Activated naive CD4-positive, alpha-beta T cell treated with anti-CD3 and anti-CD28 coated beads for 36 hours (primary cell): Measurements from ENCODE around the gene BNIP5. TPM values are rescaled to one million over a fixed set of nuclear protein-coding genes. Genes with fewer than 3 reads are reported as not detected.

Experiments used
- CTCF ChIA-PET: fragments of 350-600 bp; sonication (Branson Sonifier 250); formaldehyde crosslinking; loops from one replicate; lab custom pipeline; 2021; ENCODE audit warnings: antibody characterized with exemption; lab: Charles Lee
- DNase-seq: peaks from one replicate; pipeline ENCODE4 v3.0.0-alpha.2; 2020
- H3K27ac Mint-ChIP-seq: one replicate; pipeline ENCODE4 v1.8.0; 2021; ENCODE audit warnings: mild to moderate bottlenecking, mixed read lengths
- H3K27me3 Mint-ChIP-seq: one replicate; pipeline ENCODE4 v1.8.0; 2021; ENCODE audit warnings: low read depth, mixed read lengths
- H3K36me3 Mint-ChIP-seq: one replicate; pipeline ENCODE4 v1.8.0; 2021; ENCODE audit warnings: low read depth, mixed read lengths
- H3K4me1 Mint-ChIP-seq: one replicate; pipeline ENCODE4 v1.8.0; 2021; ENCODE audit warnings: low read depth, mixed read lengths
- H3K4me3 Mint-ChIP-seq: one replicate; pipeline ENCODE4 v1.8.0; 2021; ENCODE audit warnings: mild to moderate bottlenecking, moderate library complexity, mixed read lengths
- H3K9me3 Mint-ChIP-seq: one replicate; pipeline ENCODE4 v1.8.0; 2021; ENCODE audit warnings: mixed read lengths
- intact Hi-C: fragments of 100-400 bp; cut with micrococcal nuclease; formaldehyde crosslinking; loops from one replicate; pipeline ENCODE4 v1.15.1; 2023
- total RNA-seq, 2 experiments: library from RNA; stranded (reverse); gene quantifications; one replicate each; pipeline ENCODE4 v1.2.3, GENCODE V29; 2021

Gene BNIP5
- total RNA-seq, 2 experiments from 2014 or later, result not detected

DNA sequence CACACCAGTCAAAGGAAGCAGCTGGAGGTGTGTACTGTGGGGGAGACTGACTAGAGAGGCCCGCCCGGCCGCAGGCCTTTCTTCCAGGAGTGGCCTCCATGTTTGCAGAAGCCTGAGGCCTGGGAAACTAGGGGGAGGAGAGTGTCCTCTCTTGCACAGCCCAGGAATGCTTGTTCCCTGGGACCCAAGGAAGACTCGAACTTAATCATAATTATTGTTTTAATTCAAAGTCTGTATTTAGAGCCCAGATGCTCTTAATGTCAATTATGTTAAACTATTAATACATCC is 23.1 kb downstream of the BNIP5 start:
- no peak overlapping the region for H3K27ac Mint-ChIP-seq
- intact Hi-C loops, result no loop called here
- no peaks in the 10 kb centered on the region for H3K27me3 Mint-ChIP-seq

GRCh38 chr6:36312854-36313648 is 23.6 kb downstream of the BNIP5 start:
- CTCF ChIA-PET, result interaction anchor here (1.1 to 1.8 kb wide), 2 partner anchors 11 kb away, joined by 3 to 8 read pairs; no protein-coding TSS in a partner anchor
- Mint-ChIP-seq H3K9me3 (no peaks in the 10 kb centered on the region), H3K4me1 (no peaks in the 10 kb centered on the region), H3K36me3 (no peaks in the 10 kb centered on the region), H3K4me3 (no peak overlapping the region), H3K27ac (no peak overlapping the region), H3K27me3 (no peaks in the 10 kb centered on the region)
- no peak for DNase-seq
- intact Hi-C loops, result no loop called here

More for the DNA sequence above, 23.1 kb downstream of the BNIP5 start:
- CTCF ChIA-PET, result interaction anchor here (1.1 kb wide), 1 partner anchor 11 kb away, joined by 3 read pairs; no protein-coding TSS in a partner anchor
- Mint-ChIP-seq H3K4me3 (no peak overlapping the region), H3K4me1 (no peaks in the 10 kb centered on the region), H3K36me3 (no peaks in the 10 kb centered on the region), H3K9me3 (no peaks in the 10 kb centered on the region)
- DNase-seq, result no peak

- no peak for DNase-seq
- CTCF ChIA-PET, result no interaction called here
- Mint-ChIP-seq H3K9me3 (no peaks in the 10 kb centered on the region), H3K36me3 (no peaks in the 10 kb centered on the region), H3K4me1 (no peaks in the 10 kb centered on the region), H3K27ac (no peak overlapping the region), H3K4me3 (no peak overlapping the region), H3K27me3 (no peaks in the 10 kb centered on the region)
- intact Hi-C loops, result no loop called here
Observed at GRCh38 chr6:36309900-36310299, 26.8 kb downstream of the BNIP5 start.

DNA sequence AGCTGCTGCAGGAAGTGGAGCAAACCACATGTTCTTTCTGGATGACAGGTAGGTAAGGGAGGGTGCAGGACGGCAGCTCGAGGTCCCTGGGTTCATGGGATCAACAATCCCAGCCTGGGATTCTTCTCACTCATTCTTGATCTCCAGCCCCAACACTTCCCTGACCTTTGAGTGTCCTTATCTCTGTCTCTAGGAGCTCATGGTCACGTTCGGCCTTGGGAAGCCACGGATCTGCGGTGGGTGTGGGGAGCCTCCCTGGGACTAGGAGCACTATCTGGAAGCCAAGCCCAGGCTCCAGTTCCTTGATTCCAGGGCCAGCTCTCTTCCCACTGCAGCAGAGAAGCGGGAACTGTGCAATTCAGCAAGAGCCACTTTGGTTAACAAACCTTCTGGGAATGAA is 27.5 kb downstream of the BNIP5 start:
- Mint-ChIP-seq H3K9me3 (no peaks in the 10 kb centered on the region), H3K4me1 (no peaks in the 10 kb centered on the region), H3K27me3 (no peaks in the 10 kb centered on the region), H3K36me3 (no peaks in the 10 kb centered on the region), H3K4me3 (no peak overlapping the region), H3K27ac (no peak overlapping the region)
- CTCF ChIA-PET, result no interaction called here
- intact Hi-C loops, result no loop called here
- no peak for DNase-seq

GRCh38 chr6:36308514-36308913 is 28.2 kb downstream of the BNIP5 start:
- DNase-seq, result no peak
- Mint-ChIP-seq H3K27me3 (no peaks in the 10 kb centered on the region), H3K9me3 (no peaks in the 10 kb centered on the region), H3K27ac (no peak overlapping the region), H3K36me3 (no peaks in the 10 kb centered on the region), H3K4me3 (no peak overlapping the region), H3K4me1 (no peaks in the 10 kb centered on the region)
- intact Hi-C loops, result no loop called here
- CTCF ChIA-PET, result no interaction called here

DNA sequence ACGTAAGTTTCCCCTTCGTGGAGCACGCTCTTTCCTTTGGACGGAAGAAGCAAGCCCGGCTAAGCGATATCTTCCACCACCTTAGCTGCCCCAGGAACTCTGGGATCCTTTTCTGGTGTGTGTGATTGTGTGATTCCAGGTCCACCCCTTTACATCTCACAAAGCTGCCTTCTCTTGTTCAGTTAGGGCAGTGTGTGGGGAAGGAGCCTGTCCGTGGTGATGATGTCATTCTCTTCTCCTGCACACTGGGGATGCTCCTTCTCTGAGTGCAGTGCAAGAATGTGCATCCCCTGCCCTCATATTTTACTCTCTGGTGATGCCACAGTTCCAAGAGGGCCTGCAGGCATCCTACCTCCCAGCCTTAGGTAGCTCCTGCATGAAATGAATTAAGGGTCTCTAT is 30.3 kb downstream of the BNIP5 start:
- Mint-ChIP-seq H3K4me1 (peaks cover 2% of the 10 kb centered on the region), H3K27ac (no peak overlapping the region), H3K4me3 (no peak overlapping the region), H3K9me3 (no peaks in the 10 kb centered on the region), H3K27me3 (no peaks in the 10 kb centered on the region), H3K36me3 (no peaks in the 10 kb centered on the region)
- DNase-seq, result no peak
- intact Hi-C loops, result no loop called here
- CTCF ChIA-PET, result interaction anchor here (0.5 to 1.4 kb wide), 2 partner anchors 16 to 79 kb away, joined by 3 to 5 read pairs; no protein-coding TSS in a partner anchor

GRCh38 chr6:36305885-36306284 is 30.8 kb downstream of the BNIP5 start:
- no peak overlapping the region for H3K27ac Mint-ChIP-seq
- no peak overlapping the region for H3K4me3 Mint-ChIP-seq
- no peak for DNase-seq
- CTCF ChIA-PET, result interaction anchor here (0.6 to 1.4 kb wide), 4 partner anchors 16 to 1217 kb away, joined by 3 to 4 read pairs (median 3); no protein-coding TSS in a partner anchor
- peaks cover 2% of the 10 kb centered on the region for H3K4me1 Mint-ChIP-seq
- intact Hi-C loops, result no loop called here
- no peaks in the 10 kb centered on the region for H3K9me3 Mint-ChIP-seq
- H3K36me3 Mint-ChIP-seq, result no peaks in the 10 kb centered on the region
- H3K27me3 Mint-ChIP-seq, result no peaks in the 10 kb centered on the region

DNA sequence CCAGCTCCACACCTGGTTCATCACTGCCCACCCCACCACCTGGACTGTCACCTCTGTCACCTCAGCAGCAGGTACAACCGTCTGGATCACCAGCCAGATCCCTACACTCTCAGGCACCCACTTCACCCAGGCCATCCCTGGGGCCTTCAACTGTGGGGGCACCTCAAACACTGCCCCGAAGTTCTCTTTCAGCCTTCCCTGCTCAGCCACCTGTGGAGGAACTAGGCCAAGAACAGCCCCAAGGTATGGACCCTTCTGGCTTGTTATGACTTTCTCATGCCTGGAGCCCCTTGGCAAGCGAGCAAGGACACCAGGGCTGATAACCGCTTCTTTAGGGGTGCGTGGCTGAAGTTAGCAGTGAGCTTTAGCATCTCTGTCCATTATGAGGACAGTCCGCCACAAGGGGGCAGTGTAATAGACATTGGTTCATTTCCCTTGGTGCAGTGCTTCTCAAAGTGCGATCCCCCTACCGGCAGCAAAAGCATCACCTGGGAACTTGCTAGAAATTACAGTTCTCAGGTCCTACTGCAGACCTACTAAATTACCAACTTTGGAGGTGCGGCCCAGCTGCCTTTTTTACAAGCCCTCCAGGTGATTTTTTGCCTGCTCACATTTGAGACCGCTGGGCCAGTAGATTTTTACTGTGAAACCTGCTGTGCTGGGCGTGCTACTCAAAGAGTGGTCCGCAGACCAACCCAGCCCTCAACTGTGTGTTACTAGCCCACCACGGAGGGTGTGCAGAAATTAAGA is 34.3 kb downstream of the BNIP5 start:
- Mint-ChIP-seq H3K9me3 (no peaks in the 10 kb centered on the region), H3K4me3 (no peak overlapping the region), H3K27me3 (no peaks in the 10 kb centered on the region), H3K4me1 (peaks cover 2% of the 10 kb centered on the region), H3K36me3 (no peaks in the 10 kb centered on the region), H3K27ac (no peak overlapping the region)
- CTCF ChIA-PET, result interaction anchor here (0.5 to 3.0 kb wide), 25 partner anchors 8 to 432 kb away, joined by 3 to 26 read pairs (median 4); no protein-coding TSS in a partner anchor
- intact Hi-C loops, result loop anchor here (1.0 to 5.0 kb wide), 4 partner anchors 58 to 275 kb away; partner anchors contain the start of genes BRPF3 and MAPK14
- peak; percentile 98 for DNase-seq

DNA sequence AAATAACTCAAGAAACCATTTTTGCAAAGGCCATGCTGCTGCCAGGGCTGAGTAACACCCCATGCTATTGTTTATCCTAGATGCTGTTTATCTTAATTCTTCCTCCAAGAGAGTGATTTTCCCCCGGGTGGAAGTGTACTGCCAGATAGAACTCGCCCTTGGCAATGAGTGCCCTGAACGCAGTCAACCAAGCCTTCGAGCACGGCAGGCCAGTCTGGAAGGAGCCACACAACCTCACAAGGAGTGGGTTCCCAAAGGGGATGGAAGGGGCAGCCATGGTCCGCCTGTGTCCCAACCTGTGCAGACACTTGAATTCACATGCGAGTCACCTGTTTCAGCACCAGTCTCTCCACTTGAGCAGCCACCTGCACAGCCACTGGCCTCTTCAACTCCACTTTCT is 34.9 kb downstream of the BNIP5 start:
- no peaks in the 10 kb centered on the region for H3K9me3 Mint-ChIP-seq
- no peaks in the 10 kb centered on the region for H3K27me3 Mint-ChIP-seq
- CTCF ChIA-PET, result interaction anchor here (0.5 to 3.0 kb wide), 21 partner anchors 8 to 273 kb away, joined by 3 to 26 read pairs (median 4); no protein-coding TSS in a partner anchor
- H3K4me1 Mint-ChIP-seq, result peaks cover 2% of the 10 kb centered on the region
- DNase-seq, result no peak
- intact Hi-C loops, result loop anchor here (1.0 to 5.0 kb wide), 4 partner anchors 59 to 274 kb away; partner anchors contain the start of genes BRPF3 and MAPK14
- no peak overlapping the region for H3K27ac Mint-ChIP-seq
- H3K4me3 Mint-ChIP-seq, result no peak overlapping the region
- H3K36me3 Mint-ChIP-seq, result no peaks in the 10 kb centered on the region

GRCh38 chr6:36301085-36301658 is 35.5 kb downstream of the BNIP5 start:
- Mint-ChIP-seq H3K27me3 (no peaks in the 10 kb centered on the region), H3K9me3 (no peaks in the 10 kb centered on the region), H3K36me3 (no peaks in the 10 kb centered on the region), H3K4me3 (no peak overlapping the region), H3K27ac (no peak overlapping the region), H3K4me1 (peaks cover 2% of the 10 kb centered on the region)
- DNase-seq, result no peak
- intact Hi-C loops, result loop anchor here (5.0 kb wide), 1 partner anchor 104 kb away; the partner anchor contains the start of gene BRPF3
- CTCF ChIA-PET, result interaction anchor here (0.5 to 3.0 kb wide), 7 partner anchors 15 to 1536 kb away, joined by 3 to 22 read pairs (median 5); no protein-coding TSS in a partner anchor

- intact Hi-C loops, result no loop called here
- CTCF ChIA-PET, result no interaction called here
Observed at GRCh38 chr6:36298027-36298426, 38.7 kb downstream of the BNIP5 start.

GRCh38 chr6:36297511-36297910 is 39.2 kb downstream of the BNIP5 start:
- no peaks in the 10 kb centered on the region for H3K9me3 Mint-ChIP-seq
- H3K4me3 Mint-ChIP-seq, result no peak overlapping the region
- intact Hi-C loops, result no loop called here
- CTCF ChIA-PET, result interaction anchor here (0.6 to 0.7 kb wide), 2 partner anchors 62 to 125 kb away, joined by 3 read pairs; no protein-coding TSS in a partner anchor
- no peak for DNase-seq
- no peaks in the 10 kb centered on the region for H3K27me3 Mint-ChIP-seq
- no peak overlapping the region for H3K27ac Mint-ChIP-seq
- no peaks in the 10 kb centered on the region for H3K36me3 Mint-ChIP-seq
- no peaks in the 10 kb centered on the region for H3K4me1 Mint-ChIP-seq

More at GRCh38 chr6:36298027-36298426, 38.7 kb downstream of the BNIP5 start:
- H3K27ac Mint-ChIP-seq, result no peak overlapping the region
- H3K4me3 Mint-ChIP-seq, result no peak overlapping the region
- no peaks in the 10 kb centered on the region for H3K9me3 Mint-ChIP-seq
- peaks cover 2% of the 10 kb centered on the region for H3K4me1 Mint-ChIP-seq
- H3K27me3 Mint-ChIP-seq, result no peaks in the 10 kb centered on the region
- no peak for DNase-seq
- H3K36me3 Mint-ChIP-seq, result no peaks in the 10 kb centered on the region
